ENCODE measurements around the gene UGT1A6.

Gene UGT1A6

DNA sequence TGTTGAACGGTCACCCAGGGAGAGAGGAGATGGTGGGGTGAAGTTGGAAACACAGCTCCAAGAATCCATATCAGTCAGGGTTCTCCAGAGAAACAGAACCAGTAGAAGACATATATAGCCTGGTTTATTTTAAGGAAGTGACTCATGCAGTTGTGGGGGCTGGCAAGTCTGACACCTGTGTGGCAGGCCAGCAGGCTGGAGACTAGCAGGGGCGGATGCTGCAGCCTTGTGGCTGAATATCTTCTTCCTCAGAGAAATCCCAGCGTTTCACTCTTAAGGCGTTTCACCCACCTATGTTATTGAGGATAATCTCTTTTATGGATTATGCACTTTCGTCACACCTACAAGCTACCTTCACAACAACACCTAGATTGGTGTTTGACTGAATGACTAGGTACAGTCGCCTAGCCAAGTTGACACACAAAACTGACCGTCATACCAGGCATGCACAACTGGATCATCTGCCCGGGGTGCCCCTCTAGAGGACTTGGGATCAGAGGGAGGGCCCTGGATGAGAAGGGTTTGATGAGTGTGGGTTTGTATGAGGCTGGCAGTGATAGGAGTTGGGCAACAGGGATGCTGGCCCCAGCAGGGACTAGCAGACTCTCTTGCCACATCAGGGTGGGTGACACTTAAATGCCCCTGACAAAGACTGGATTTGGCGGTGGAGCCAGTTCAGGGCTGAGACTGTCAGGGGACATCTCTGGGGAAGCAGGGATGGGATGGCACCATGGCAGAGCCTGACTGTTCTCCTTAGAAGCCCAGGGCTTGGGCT, 108.9 kb downstream of the UGT1A6 start:
- DNase-seq (ENCODE audit: low read depth in 2 of 2) = no peak

DNA sequence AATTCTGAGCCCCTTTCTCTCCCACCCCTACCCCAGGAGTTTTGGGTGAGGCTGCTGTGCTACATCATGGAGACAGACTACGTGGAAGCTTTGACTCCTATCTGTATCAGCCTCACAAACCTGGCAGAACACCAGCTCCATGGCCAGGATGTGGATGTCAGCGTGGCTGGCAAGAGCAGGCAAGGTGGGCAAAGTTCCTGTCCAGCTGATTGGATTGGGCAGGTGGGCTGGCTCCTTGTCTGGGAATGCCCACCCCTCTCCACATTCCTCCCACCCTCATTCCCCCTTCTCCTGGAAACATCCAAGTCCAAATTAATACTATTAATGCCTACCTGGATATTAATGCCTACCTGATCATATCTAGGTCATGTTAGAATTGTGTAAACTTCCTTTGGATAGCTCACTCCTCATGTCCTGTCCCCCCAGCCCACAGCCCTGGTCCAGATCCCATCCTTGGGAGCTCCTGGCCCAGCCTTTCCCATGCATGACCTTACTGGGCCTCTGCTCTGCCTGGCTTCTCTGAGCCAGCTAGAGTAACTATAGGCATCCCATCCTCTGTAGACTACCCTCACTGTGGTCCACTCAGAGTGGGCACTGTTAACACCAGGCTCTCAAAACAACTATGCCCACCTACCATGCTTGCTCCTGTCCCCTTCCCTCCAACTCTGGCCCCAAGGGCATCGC, 109.6 kb downstream of the UGT1A6 start:
- no peak for DNase-seq (ENCODE audit: low read depth in 2 of 2)

DNA sequence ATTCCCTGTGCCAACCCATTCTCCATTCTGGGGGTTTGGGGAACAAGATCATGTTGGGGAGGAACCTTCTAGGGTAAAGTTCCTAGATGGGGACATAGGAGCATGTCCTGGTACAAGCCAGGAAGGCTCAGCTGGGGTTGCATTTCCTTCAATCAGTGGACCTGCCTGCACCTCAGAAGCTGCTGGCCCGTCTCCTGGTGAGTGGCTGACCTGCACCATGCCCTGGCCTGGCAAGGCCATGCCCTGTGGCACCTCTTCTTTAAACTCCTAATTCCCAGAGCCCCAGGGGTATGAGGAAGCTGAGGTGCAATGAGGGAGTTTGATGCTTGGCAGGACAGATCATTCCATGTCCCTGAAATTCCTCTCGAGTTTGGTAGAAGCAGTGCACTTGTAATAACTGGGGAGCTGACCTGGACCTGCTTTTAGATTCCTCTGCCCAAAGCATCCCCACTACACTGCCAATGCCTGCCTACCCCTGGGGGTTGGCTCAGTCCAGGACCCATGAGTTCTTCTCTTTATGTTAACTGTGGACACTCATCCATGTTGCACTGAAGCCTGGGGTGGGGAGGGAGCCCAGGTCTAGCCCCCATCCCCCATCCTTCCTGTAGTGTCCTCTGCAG, 110.7 kb downstream of the UGT1A6 start:
- no peak for DNase-seq (ENCODE audit: low read depth in 2 of 2)

DNA sequence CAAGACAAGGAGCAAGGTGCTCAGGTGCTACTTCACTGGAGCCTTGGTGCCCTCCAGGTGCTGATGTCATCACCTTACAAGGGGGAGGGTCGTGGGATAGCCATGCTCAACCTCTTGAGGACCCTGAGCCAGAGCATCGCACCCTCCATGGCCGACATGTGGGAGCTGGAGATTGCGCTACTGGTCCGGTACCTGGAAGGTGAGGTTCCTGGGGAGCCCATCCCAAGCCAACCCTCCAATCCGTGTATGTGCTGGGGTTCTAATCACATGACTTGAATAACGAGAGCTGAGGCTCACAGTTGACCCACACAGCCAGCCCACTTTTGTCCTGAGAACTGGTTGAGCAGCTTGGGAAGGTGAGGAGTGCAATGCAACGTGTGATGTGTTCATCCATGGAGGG, 111.3 kb downstream of the UGT1A6 start:
- no peak for DNase-seq (ENCODE audit: low read depth in 2 of 2)

DNA sequence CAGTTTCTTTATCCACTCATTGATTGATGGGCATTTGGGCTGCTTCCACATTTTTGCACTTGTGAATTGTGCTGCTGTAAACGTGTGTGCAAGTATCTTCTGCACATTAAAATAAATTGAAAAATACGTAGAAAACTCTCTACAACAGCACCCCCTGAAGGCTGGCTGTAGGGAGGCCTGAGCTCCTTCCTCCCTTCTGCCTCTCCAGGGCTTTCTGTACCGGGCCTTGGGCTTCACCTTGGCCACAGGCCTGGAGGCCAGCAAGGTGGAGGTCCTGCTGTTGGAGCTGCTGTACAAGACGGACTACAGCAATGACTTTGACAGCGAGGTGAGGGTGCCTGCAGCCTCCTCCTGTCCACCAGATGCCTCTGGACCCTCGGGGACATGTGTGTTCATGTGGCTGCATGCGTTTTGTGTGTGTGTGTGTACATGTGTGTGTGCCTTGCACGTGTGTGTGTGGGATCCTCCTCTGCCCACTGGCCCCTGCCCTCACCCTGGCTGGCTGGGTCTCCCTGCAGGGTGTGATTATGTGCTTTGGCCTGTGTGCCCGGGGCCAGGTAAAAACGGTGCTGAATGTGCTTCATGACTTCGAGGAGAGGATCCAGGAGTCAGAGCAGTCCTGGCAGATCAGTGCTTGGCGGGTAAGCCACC, 114.7 kb downstream of the UGT1A6 start:
- no peak for DNase-seq (ENCODE audit: low read depth in 2 of 2)

DNA sequence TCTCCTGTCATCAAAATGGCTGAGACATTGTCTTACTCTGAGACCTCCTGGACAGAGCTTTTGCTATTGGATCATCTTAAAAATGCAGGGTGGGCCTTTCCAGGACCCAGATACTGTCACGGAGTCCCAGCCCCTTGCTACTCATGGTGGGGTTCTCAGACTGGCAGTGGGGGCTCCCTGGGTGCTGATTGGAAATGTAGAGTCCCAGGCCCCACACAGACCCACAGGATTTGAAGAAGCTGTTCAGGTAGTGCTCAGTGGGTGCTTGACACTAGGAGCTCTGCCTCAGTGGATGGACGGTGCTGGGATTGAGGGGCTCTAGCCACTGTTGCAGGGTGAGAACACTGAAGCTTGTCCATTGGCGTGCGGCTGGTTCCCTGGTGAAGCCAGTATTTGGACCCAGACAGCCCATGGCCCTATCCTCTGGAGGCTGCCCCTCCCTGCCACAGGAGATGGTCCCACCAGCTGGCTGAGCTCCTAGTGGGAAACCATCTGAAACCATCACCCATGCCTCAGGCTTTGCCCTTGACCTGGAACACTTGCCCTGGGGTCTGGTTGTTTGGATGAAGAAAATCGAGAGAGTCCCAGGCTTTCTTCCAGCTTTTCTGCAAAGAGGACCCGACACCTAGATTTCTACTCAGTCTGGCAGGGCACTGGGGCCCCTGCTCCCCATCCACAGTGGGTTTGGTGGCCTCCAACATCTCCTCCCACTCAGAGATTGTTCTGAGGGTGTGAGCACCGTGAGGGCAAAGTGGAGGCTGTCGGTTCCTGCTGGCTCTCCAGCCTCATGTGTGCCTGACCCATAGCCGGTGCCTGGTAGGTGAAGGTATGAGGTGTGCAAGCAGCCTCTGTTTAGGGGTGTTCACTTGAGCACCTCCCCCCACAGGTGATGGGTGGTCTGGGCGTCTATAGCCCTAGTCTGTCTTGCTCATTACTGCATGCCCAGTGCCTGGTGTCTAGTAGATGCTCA, 115.6 kb downstream of the UGT1A6 start:
- DNase-seq (ENCODE audit: low read depth in 2 of 2) = no peak

DNA sequence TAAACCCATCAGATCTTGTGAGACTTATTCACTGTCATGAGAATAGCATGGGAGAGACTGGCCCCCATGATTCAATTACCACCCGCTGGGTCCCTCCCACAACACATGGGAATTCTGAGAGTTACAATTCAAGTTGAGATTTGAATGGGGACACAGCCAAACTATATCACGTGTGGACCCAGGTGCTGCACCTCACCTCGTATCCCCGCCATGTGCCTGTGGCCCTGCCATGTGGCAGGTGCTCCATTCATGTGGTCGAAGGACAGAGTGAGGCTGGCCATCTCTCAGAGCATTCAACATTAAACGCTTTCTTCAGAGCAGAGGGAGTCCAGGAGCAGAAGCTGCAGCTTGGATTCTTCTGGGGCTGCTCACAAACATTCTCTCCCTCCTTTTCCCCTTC, 117.7 kb downstream of the UGT1A6 start:
- no peak for DNase-seq (ENCODE audit: low read depth in 2 of 2)

DNA sequence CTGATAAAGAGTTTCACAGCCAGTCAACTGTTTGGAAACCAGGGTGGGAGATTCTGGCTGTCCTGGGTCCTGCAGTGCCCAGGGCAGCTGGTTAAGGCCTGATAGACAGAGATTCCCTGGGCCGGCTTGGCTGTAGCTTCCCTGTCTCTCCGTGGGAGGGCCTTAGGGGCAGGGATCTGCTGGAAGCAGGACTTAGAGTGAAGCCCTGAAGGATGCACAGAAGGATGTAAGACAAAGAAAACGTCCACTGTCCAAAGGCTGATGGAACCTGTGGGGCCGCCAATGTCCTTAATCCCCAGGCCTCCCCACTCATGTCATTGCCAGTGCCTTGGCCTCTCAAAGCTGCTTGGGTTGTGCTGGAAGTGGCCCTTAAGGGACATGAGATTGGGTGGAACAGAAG, 118.4 kb downstream of the UGT1A6 start:
- DNase-seq (ENCODE audit: low read depth in 2 of 2) = no peak

DNA sequence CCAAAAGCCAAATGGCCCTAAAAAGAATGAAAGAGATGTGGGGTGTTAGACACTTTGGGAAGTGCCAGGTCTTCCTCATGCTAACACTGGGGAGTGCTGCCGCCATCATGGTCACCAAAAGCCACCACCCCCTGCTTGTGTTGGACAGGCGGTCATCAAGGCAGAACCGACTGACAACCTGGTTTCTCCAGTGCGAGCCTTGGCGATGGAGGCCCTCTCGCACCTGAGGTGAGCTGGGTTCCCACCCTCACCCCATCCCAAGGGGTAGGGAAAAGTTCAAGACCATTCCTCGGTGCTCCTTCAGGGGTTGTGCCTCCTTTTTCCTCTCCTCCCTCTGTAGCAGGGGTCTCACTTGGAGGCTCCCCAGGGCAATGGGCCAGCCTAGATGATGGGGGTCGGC, 119.0 kb downstream of the UGT1A6 start:
- DNase-seq (ENCODE audit: low read depth in 2 of 2) = no peak

DNA sequence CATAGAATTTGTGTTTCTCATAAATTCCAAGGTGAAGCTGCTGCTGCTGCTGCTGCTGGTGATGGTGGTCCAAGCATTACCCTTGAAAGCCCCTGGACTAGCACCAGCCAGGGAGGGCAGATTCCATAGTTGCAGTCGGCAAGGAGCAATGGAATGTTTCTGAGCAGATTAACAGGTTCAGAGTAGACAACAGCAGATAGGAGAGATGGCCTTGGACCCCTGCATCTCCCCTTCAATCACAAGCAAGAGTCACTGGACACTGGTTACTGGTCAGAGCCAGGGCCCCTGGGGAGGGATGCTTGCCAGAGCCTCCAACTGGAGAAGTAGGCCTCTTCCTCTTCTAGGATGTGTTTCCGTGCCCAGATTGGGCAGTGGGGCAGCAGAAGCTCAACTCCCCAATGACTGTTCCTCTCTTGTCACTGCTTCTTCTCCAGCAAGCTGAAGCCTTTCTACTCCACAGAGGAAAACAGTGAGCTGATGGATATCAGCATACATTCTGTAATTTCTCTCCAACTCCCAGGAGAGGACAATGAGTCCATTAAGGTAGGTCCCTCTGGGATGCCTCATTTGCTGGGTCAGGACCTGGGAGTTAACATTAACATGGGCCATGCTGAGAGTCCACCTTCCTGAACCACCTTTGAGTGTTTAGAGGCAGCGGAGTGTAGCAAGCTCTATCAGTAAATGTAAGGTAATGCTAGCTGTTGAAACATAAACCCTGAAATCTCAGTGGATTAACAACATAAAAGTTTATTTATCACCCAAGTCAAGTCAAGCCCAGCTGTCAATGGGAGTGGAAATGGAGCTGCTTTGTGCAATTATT, 120.8 kb downstream of the UGT1A6 start:
- DNase-seq (ENCODE audit: low read depth in 2 of 2) = no peak

DNA sequence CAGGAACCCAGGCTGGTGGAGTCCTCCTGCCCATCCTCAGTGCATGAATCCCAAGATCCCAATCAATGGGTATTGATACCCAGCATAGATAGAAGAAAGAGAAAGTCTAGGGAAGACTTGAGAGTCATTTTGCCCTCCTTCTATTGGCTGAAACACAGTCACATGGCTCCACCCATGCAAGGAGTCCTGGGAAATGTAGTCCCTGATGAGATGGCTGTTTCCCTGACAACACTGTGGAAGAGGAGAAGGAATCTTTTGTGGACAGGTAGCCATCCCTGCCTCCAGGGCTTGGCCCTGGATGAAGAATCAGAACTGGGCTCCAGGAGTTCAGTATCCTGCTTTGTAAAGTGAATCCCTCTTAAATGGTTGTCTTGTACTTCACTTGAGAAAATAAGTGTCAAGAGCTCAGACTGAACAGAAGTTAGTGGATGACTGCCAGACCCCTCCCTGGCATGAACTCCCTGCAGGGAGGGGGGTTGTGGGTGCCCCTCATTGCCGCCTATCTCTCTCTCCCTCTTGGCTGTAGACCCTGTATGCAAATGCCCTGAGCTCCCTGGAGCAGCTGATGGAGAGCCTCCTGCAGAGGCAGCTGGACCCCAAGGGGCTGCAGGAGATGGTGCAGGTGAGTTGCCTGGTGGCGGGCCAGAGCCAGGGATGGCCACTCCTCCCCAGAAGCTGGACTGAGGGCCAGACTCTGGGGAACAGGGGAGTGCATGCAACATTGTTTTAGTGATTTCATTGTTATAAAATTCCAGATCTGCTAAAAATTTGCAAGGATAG, 121.6 kb downstream of the UGT1A6 start:
- DNase-seq (ENCODE audit: low read depth in 2 of 2) = no peak

DNA sequence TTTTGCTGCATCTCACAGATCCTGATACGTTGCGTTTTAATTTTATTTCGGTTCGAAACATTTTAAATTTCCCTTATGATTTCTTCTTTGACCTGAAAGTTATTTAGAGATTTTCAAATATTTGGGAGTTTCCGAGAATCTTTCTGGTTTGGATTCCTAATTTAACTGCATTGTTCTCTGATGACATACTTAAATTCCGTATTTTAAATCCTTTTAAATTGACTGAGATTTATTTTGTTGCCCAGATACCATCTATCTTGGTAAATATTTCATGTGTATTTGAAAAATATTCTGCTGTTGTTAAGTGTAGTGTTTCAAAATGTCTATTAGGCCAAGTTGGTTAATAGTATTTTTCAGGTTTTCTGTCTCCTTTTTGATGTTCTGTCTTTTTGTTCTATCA, 123.2 kb downstream of the UGT1A6 start:
- DNase-seq (ENCODE audit: low read depth in 2 of 2) = no peak

DNA sequence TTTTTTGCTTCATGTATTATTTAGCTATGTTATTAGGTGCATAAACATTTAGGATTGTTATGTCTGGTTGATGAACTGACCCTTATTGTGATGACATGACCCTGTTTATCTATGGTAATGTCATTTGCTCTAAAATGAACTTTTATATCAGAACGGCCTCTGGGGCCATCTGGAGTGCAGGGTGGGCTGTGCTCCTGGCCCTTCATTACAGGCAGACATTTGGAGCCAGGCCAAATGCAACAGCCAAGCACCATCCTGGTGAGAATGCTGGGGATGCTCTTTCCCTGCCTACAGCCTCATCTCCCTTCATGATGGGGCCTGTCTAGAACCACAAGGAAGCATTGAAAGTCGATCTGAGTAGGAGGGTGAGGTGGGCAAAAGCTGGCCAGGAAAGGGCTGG, 123.6 kb downstream of the UGT1A6 start:
- DNase-seq (ENCODE audit: low read depth in 2 of 2) = no peak

DNA sequence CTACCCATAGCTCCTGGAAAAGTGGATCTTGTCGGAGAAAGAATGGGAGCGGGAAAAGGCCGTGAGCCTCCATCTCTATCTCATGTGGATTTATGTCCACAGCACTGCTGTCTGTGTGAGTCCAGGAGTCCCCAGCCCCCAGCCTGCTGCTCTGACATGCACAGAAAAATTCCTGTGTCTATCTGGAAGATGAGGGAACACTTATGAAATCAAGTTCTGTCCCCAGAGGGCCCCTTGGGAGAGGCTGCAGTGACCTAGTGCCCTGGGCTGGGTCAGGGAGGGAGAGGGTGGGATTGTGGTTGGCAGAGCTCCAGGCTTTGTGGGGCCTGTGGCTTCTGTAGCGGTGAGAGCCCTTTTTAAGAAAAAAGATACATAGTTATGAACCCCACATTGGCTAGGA, 124.1 kb downstream of the UGT1A6 start:
- no peak for DNase-seq (ENCODE audit: low read depth in 2 of 2)

DNA sequence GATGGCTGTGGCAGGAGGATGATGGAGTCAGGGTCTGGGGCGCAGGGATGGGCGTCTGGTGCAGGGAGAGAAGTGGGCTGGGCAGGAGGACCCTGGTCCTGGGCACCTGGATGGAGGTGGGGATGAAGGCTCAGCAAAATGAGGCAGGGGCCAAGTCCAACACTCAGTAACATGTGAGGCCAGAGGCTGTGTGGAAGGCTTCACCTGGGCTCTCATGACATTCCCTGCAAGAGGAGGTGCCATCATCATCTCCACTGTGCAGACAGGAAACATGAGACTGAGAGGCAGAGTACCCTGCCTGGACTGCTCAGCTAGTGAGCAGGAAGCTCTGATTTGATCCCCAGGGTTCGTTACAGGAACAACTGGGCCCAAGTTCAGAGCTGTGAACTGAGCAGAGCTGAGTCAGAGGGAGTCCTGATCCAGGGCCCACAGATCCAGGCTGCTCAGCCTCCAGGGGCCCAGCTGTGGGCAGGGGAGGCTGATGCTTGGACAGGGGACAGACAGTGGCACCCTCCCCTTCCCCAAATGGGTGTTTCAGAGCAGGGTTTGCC, 124.7 kb downstream of the UGT1A6 start:
- DNase-seq (ENCODE audit: low read depth in 2 of 2) = no peak

DNA sequence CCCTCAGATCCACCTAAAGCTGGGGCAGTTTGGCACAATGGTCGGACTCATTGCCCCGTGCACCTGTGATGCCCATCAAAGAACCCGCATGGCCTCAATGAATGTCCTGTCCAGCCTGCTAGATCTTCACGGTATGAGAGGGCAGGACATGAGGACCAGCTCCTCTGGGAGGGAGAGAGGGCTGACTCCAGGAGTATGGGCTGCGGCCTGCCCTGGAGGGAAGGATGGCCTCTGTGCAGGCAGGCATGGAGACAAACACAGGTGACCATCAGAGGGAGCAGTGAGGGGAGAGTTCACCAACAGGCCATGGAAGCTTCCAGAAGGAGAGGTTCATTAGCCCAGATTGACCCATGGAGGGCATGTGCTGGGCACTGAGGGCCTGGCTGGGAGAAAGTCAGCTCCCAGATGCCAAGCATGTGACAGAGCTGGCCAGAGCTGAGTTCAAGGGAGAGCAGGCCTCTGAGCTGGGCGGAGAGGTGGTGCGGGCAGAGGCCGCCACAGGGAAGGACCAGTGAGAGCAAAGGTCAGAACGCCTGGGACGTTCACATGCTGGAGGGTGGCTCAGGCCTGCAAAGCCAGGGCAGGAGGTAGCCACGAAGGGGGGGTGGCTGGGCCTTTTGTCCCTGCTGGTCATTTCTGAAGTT, 125.4 kb downstream of the UGT1A6 start:
- DNase-seq (ENCODE audit: low read depth in 2 of 2) = no peak

DNA sequence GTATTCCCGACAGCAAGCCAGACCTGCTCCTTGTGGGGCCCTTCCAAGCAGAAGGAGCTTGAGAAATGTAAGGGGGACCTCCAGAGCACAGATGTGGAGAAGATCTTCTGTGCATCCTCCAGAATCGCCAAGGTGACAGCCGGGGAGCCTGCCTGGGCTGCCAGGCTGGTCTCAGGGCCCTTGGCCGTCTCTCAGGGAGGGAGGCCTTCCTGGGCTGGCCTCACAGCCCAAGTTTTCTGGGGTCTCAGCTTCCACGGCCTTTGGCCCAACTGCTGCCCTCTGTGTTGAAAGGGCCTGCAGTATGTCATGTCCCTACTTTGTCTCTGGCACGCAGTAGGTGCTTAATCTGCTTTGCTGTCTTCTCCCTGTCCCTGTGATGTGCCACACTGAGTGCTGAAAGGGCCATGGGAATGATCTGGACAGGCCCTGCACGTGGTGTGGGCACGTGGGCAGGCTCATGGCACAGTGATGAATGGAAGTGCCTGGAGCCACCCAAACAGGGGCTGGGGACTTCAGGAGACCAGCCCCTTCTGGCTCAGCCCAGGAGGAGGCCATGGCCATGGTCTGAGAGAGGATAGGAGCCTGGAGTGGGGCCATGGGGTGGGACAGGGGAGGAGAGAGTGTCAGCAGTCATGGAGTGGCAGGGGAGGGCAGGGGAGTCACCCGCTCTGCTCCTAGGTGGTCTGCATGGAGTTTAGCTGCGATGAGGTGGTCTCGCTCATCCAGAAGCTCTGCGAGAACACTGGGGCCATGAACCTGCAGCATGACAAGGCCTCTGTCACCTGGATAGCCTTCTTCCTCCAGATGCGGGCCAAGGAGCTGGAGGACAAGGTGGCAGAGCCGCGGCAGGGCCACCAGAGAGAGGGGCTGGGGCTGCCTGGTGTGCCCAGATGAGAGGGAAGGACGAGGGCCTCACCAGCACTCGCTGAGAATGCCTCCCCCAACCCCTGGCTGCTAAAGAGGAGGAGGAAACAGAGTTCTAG, 126.2 kb downstream of the UGT1A6 start:
- DNase-seq (ENCODE audit: low read depth in 2 of 2) = no peak
